Measurements from ENCODE around the gene PAFAH1B2. TPM values are rescaled to one million over a fixed set of nuclear protein-coding genes. Genes with fewer than 3 reads are reported as not detected.

PAFAH1B2 gene
- total and polyA plus RNA-seq, 4 donors = 22.2 to 73.1 (median 47.3) TPM

- TF ChIP-seq, protein P1, sequence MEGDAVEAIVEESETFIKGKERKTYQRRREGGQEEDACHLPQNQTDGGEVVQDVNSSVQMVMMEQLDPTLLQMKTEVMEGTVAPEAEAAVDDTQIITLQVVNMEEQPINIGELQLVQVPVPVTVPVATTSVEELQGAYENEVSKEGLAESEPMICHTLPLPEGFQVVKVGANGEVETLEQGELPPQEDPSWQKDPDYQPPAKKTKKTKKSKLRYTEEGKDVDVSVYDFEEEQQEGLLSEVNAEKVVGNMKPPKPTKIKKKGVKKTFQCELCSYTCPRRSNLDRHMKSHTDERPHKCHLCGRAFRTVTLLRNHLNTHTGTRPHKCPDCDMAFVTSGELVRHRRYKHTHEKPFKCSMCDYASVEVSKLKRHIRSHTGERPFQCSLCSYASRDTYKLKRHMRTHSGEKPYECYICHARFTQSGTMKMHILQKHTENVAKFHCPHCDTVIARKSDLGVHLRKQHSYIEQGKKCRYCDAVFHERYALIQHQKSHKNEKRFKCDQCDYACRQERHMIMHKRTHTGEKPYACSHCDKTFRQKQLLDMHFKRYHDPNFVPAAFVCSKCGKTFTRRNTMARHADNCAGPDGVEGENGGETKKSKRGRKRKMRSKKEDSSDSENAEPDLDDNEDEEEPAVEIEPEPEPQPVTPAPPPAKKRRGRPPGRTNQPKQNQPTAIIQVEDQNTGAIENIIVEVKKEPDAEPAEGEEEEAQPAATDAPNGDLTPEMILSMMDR (IDR thresholded peaks at IDR 0.05; ENCODE audit: control extremely low read depth, extremely low read depth) = no peak
- Histone ChIP-seq H3K4me3 (no peak overlapping the region), H3K9ac (ENCODE audit: insufficient read depth in 1 of 2, low read length in 2 of 2) (no peak overlapping the region), H3K36me3 (ENCODE audit: control insufficient read depth in 4 of 4, insufficient read depth in 4 of 4, low read length in 4 of 4) (peaks cover 0 to 4% (median 1%) of the 10 kb centered on the region in 4 donors), H3K4me1 (ENCODE audit: control insufficient read depth in 5 of 5, insufficient read depth in 5 of 5, low read length in 5 of 5) (peaks cover 6 to 19% (median 12%) of the 10 kb centered on the region in 5 donors), H3K9me3 (ENCODE audit: control insufficient read depth in 4 of 4, insufficient read depth in 3 of 4, low read length in 3 of 4) (no peaks in the 10 kb centered on the region), H3K27ac (ENCODE audit: low read depth in 1 of 2, low read length in 1 of 2) (no peak overlapping the region), H3K27me3 (ENCODE audit: control insufficient read depth in 3 of 3, insufficient read depth in 3 of 3, low read length in 2 of 3) (no peaks in the 10 kb centered on the region)
- 76 to 84% methylated on average over 7 of the region's 7 CpGs for WGBS, 2 donors
- DNase-seq (no peak), ATAC-seq (ENCODE audit: insufficient read depth, low FRiP score) (no peak)
These were observed 31.0 kb downstream of the PAFAH1B2 start for GRCh38 chr11:117175104-117175503.

GRCh38 chr11:117175781-117176180, 31.7 kb downstream of the PAFAH1B2 start:
- Histone ChIP-seq H3K27ac (ENCODE audit: low read depth in 1 of 2, low read length in 1 of 2) (no peak overlapping the region), H3K27me3 (ENCODE audit: control insufficient read depth in 3 of 3, insufficient read depth in 3 of 3, low read length in 2 of 3) (no peaks in the 10 kb centered on the region), H3K4me1 (ENCODE audit: control insufficient read depth in 5 of 5, insufficient read depth in 5 of 5, low read length in 5 of 5) (peaks cover 10 to 23% (median 14%) of the 10 kb centered on the region in 5 donors), H3K9me3 (ENCODE audit: control insufficient read depth in 4 of 4, insufficient read depth in 3 of 4, low read length in 3 of 4) (no peaks in the 10 kb centered on the region), H3K4me3 (no peak overlapping the region), H3K36me3 (ENCODE audit: control insufficient read depth in 4 of 4, insufficient read depth in 4 of 4, low read length in 4 of 4) (peaks cover 0 to 3% (median 0%) of the 10 kb centered on the region in 4 donors), H3K9ac (ENCODE audit: insufficient read depth in 1 of 2, low read length in 2 of 2) (no peak overlapping the region)
- TF ChIP-seq, protein P1 (IDR thresholded peaks at IDR 0.05; ENCODE audit: control extremely low read depth, extremely low read depth) = no peak
- ATAC-seq (ENCODE audit: insufficient read depth, low FRiP score) (no peak), DNase-seq (no peak)
- 86 to 89% methylated on average over 5 of the region's 5 CpGs for WGBS, 2 donors

- Histone ChIP-seq H3K4me3 (no peak overlapping the region), H3K36me3 (ENCODE audit: control insufficient read depth in 4 of 4, insufficient read depth in 4 of 4, low read length in 4 of 4) (peaks cover 0 to 3% (median 0%) of the 10 kb centered on the region in 4 donors), H3K9ac (ENCODE audit: insufficient read depth in 1 of 2, low read length in 2 of 2) (no peak overlapping the region), H3K27me3 (ENCODE audit: control insufficient read depth in 3 of 3, insufficient read depth in 3 of 3, low read length in 2 of 3) (no peaks in the 10 kb centered on the region), H3K27ac (ENCODE audit: low read depth in 1 of 2, low read length in 1 of 2) (no peak overlapping the region), H3K9me3 (ENCODE audit: control insufficient read depth in 4 of 4, insufficient read depth in 3 of 4, low read length in 3 of 4) (no peaks in the 10 kb centered on the region), H3K4me1 (ENCODE audit: control insufficient read depth in 5 of 5, insufficient read depth in 5 of 5, low read length in 5 of 5) (peaks cover 11 to 25% (median 18%) of the 10 kb centered on the region in 5 donors)
- no peak for DNase-seq
- WGBS, 2 donors = 64 to 71% methylated on average over 1 of the region's 1 CpG
- no peak for ATAC-seq (ENCODE audit: insufficient read depth, low FRiP score)
- TF ChIP-seq, protein P1 (IDR thresholded peaks at IDR 0.05; ENCODE audit: control extremely low read depth, extremely low read depth) = no peak
These were observed 32.1 kb downstream of the PAFAH1B2 start for GRCh38 chr11:117176186-117176585.
